Myocyte (in vitro differentiated cells): Measurements from ENCODE around the gene SPECC1L. TPM values are rescaled to one million over a fixed set of nuclear protein-coding genes. Genes with fewer than 3 reads are reported as not detected.

ENCODE experiments used
- DNase-seq: peaks from one replicate; pipeline ENCODE4 v3.0.0-alpha.2; 2012; ENCODE audit warnings: low read depth
- total RNA-seq: library from RNA; depleted of rRNA; stranded (reverse); fragments of >200 nt; gene quantifications from 2 replicates; pipeline ENCODE4 v1.2.3, GENCODE V29; 2014

The SPECC1L gene
- total RNA-seq, 1 donor from 2014 or later: 29.2 TPM

DNA sequence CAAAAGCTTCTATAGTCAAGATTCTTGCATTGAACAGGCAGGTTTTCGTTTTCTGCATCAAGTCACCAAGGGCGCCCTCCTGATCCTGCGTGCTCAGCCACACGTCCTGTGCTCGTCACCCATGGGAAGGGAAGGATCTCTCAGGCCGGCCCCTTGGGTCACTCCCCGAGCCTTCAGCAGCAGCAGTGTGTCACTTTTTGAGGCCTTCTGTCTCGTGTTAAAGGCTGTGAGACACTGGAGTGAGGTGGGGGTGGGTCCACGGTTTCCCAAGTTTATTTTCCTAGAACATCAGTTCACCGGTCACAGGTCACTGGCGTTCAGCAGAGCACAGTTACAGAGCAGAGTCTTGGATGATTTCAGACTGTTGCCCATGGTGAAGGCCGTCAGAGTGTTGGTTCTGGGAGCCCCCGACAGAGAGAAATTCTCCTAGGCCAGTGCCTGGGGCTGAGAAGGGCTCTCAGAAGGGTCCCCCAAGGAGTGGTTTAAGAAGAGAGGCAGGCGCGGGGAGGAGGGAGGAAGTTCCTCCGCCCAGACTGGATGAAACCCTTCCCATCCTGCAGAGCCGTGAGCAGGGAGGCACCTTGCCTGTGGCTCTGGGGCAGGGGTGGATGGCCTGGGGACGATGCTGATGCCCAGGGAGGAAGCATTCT lies 143.2 kb downstream of the SPECC1L start:
- no peak for DNase-seq

DNA sequence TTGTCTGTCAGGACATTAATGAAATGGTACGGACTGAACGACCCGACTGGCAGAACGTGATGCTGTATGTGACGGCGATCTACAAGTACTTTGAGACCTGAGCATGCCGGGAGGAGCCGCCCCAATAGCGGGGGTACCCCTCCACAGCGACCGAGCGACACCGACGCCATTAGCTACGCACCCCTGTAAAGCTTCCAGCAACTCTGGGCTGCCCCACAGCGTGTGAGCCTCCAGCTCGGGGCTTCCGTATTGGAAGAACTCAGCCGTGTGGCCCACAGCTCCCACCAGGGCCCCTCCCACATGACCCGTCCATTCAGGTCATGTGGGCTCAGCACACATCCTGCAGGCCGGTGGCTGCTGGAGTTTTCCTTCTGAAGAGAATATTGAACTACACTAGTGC lies 143.9 kb downstream of the SPECC1L start:
- no peak for DNase-seq

DNA sequence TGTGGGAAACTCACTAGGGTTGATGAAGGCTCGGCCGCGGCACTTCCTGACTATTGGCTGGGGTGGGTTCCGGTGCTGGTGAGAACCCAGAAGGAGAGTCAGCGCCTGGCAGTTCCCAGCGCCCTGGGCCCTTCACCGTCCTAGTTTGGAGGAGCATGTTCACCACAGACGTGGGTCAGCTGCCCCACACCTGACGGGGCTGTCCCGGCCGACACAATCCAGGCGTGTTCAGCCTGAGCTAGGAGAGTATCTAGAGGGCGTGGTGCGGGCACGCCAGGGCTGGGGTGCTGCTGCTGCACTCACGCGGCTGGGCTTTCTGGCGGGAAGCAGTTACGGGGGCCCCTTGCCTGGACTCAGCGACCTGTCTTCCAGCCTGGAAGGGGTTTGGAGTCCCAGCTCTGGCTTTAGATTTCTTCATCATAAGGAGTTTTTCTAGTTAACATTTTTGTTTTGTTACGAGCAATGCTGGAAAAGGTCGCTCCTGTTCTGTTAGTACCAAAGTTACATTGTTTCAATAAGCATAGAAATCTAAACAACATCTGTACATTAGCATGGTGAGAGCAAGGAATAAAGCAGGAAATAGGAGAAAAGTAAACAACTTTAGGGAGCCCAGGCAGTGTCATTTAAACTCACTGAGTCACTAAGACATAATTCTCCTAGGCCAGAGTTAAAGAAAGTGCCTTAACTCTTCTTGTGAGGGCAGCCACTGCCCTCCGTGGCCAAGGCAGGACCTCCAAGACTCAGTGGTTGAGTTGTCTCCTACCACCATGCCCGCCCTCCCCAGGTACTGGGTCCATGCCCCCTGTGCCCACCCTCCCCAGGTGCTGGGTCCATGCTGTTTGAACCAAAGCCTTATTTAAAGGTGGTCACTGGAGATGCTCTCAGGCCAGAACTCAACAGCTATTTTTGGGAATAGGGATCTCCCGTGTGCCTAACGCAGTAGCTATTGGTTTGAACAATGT lies 144.6 kb downstream of the SPECC1L start:
- no peak for DNase-seq

DNA sequence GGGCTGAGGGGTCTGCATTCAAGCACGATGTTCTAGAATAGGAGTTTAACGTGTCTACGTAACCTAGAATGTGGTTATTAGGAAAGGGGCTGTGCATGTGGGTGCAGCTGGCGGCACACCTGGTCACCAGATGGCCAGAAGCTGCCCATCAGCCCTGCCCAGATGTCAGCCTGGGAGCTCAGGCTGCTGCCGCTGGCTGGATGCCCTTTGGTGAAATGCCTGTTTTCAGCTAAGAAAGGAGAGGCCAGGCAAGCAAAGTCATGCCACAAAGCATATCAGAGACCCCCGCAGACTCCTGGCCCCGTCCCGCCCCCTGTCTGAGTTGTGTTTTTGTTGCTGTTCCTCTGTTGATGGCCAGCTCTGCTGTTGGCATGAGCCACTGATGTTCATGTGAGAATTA lies 145.5 kb downstream of the SPECC1L start:
- no peak for DNase-seq

DNA sequence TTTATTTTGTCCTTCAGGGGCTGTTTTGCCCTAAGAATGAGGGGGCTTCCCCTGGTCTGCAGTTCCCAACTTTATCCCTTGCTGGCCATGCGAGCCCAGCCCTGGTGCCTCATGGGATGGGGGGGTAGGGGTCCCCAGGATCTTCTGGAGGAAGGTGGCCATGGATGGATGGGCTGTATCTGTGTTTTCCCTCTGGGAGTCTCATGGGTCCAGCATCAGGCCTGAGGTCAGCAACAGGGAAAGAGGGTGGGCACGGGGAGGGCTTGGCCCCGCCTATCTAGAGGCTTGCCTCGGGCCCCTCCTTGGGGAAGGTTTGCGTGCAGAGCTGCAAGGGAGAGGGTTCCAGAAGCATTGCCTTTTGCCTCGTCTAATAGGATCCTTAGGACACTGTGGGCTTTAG lies 146.0 kb downstream of the SPECC1L start:
- no peak for DNase-seq

DNA sequence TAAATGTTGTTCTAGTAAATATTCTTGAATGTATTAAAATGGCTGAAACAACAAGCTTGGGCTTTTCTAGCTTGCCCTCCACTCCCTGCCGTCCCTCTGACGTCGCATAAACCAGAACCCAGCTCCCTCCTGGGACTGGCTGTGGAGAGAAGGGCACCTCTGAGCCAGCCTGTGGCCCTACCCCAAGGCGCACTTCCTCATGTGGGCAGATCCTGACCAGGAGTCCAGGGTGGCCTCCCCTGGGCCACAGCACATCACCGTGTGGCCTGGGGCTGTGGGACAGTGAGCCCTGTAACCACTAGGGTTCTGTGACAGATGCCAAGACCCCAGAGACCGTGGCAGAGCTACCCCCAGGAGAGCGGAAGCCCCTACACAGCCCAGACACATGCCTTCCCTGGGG lies 146.6 kb downstream of the SPECC1L start:
- no peak for DNase-seq

DNA sequence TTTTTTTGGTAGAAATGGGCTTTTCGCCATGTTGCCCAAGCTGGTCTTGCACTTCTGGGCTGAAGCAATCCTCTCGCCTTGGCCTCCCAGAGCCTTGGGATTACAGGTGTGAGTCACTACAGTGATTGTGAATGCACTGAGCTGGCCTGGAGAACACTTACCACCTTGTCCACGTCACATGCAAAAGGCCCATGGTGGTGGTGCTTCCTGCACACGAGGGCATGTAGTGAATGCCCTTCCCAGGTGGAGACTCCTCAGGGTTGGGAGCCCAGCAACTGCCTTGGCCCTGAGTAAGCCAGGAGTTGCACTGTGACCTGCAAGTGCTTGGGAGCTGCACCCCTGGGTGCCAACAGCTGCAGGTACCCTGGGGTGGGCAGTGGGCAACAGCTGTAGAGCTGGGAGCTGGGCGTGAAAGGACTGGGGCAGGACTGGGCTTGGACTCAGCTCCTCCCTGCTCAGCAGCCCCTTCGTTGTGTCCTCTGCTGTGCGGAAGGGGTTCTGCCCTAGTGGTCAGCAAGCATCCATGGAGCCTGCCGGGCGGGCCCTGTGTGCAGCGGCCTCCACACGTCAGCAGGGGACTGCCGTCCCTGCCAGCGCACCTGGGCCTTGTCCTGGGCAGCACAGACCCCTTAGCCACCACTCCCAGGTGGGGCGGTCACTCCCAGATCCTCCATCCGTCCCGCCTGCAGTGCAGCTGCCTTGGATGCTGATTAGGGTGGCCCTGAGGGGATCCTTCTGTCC lies 147.4 kb downstream of the SPECC1L start:
- no peak for DNase-seq

DNA sequence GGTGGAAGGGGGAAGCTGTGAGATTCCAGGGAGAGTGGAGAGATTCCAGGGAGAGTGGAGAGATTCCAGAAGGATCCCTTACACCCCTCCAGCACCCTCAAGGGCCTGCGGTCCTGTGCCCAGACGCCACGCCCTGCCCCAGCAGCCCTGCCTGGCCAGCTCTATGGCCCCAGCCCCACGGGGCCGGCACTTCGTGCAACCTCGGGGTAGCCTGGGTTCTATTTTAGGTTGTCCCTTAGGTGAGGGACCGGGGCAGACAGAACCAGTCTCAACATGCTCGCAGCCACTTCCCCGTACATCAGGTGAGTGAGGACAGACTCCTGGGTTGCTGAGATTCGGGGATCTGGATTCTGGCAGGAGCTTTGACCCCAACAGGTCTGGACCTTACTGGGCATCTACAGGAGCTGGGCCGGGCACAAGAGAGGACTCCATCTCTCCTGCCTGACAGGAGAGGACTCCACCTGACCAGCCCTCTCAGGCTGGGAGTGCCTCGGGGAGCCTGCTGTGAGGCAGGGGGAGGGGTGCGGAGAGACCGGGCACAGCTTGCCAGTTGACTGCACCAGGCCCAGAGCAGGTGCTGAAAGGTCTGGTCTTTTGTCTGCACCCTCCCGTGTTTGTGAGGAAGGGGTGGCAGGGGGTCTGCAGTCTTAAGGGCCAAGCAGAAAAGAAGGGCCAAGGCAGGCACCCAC lies 148.3 kb downstream of the SPECC1L start:
- DNase-seq: no peak

DNA sequence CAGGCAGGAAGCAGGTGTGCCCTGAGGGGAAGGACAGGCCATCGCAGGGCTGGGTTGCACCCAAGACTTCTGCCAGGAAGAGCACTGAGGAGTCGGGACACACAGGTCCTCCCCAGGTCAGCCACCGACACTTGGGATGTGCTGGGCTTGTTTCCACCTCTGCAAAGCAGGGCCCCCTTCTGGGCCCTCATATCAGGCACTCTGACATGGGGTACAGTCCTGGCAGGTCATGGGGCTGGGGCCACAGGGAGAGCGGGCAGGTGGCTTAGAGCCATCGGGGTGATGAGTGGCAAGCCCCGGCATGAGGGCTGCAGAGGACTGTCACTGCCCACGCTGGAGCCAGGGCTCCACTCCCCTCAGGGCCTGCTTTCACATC lies 148.8 kb downstream of the SPECC1L start:
- no peak for DNase-seq

DNA sequence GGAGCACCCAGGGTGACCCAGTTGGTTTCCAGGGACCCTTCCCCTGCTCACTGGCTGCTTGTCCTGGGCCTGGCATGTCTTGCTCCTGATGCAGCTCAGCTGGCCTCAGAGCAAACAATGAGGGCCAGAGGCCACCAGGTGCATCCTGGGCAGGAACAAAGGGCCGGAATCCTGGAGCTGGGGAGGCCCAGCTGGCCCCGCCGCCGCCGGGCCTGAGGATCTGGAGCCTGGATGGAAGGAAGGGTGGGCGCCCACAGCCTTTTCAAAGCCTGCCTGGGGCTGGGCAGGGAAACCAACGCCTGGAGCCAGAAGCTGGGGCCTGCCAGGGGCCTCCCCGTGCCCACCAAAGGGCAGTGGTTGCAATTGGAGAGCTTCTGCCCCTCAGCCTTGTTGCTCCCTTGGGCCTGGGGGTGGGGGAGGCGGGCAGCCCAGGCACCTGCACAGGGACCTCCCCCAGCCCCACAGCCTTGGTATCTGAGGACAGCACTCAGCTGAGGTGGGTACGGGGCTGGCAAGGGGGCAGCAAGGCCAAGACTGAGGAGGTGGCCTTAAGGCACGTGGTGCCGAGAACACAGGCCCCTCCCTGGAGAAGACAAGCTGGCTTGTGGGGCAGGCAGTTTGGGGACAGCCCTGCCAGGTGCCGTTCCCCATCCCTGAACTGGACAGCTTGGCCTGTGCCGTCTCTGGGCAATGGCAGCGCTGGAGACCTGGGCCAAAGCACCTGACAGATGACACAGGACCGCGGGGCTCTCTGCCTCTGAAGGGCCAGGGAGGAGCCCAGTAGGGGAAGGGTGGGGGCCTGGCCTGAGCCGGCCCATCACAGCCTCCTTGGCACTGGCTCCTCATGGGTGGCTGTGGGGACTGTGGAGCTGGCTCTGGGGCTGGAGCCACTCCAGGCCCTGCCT lies 149.7 kb downstream of the SPECC1L start:
- no peak for DNase-seq

DNA sequence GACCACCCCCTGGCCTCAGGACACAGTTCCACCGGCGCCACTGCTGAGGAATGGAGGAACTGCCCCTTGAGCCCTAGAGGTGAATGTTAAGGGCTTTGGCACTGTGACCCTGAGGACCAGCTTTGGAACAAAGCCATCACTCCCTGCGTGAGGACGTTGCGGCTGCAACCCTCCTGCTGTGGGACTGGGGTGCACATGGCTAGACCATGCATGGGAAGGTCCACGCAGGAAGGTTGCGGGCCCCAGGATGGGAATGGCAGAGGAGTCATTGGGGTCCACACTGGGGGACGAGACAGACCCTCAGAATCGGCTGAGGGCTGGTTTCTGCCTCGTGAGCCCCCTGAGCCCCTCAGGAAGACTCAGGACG lies 150.3 kb downstream of the SPECC1L start:
- no peak for DNase-seq

DNA sequence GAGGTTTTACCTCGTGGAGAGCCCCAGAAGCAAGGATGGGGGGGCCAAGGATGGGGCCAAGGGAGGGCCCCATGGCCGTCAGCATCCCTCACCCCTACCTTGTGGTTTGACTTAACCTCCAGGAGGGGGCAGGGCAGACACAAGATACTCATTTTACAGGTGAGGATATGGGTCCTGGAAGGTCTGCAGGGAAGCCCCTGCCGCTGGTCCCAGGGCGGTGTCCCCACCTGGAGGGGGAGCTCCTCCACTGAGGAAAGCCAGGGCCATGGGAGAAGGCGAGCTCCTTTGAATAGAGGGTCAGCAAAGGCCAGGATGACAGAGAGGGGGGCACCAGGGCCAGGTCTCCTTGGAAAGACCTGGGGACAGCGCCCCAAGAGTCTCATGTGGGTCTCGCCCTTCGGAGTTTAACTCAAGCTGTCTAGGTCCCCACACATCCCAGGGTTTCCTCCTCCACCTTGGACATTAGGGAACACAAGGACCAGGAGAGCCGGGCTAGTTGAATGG lies 150.8 kb downstream of the SPECC1L start:
- DNase-seq: no peak

DNA sequence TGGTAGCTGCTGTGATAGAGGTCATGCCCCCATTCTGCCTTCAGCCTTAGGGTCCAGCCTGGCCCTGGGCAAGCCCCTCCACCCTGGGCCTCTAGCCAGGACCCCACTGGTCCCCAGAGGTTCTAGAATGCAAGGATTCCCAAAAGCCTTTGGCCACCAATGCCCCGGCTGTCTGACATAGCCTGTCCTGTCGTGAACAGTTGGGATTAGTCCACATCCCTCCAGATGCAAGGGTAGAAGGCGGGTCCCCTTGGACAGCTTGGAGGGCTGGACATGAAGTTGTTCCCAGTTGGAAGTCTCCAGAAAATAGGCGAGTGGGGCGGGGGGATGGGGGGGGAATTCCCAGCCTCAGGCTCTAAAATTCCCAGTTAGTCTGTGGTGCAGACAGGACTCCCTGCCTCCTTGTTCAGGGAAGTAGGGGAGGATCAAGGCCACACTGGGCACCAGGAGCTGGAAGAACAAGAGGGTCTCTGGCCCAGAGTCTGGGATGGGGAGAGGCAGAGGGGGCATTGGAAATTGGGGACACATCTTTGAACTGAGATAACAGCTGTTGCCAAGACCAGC lies 151.6 kb downstream of the SPECC1L start:
- no peak for DNase-seq

DNA sequence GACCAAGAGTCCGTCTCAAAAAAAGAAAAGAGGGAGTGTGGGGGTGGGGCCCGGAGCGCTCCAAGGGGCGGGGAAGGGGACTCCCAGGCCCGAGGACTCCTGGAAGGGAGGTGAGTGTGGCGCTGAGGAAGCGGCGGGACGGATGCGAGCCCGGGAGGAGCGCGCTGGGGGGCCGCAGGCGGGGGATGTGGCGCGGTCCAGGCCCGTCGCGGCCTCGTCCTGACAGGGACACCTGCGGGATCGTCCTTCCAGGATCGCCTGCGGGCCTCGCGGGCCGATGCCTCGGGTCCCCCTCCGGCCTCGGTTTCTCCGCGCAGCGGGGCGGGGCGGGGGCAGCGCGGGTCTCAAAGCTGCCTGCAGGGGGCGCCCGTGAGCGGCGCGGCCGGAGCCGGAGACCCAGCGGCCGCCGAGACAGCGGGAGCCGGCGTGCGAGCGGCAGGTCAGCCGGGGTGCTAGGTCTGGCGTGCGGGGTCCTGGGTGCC lies 152.9 kb downstream of the SPECC1L start:
- peak; percentile 44 for DNase-seq

DNA sequence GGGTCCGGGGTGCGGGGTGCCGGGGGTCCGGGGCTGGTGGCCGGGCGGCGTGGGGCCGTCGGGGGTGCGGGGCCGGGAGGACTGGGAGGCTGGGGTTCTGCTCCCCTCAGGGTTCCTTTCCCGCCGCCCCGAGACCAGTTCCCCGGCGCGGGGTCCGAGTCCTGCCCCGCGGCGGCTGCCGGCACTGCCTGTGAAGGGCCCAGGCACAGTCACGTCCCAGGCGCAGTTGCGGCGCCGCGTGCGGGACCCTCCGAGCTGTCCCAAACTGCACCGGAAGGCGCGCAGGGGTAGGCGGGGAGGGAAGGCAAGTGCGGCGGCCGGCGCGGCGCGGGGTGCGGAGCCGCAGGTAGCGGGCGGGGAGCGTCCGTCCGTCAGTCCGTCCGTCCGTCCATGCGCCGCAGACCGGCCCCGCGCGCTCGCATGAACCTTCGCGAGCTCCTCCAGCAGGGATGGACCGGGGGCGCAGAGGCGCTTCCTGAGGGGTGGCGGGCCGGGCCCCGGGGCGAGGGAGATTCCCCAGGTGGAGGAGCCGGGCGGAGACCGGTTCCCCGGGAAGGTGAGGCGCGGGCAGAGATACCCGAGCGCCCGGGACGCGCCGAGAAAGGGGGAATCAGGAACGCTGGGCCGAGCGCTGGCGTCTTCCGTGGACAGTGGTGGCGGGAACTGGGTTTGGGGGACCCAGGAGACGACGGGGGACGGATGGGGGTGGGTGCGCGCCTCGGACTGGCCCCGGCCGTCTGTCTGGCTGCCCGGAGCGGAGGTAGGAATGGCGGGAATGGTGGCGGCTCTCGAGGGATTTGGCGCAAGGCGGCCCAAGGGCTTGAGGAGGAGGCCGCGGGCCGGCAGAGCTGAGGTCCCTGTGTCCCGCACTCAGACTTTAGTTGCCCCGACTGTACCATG lies 153.6 kb downstream of the SPECC1L start:
- DNase-seq: no peak

DNA sequence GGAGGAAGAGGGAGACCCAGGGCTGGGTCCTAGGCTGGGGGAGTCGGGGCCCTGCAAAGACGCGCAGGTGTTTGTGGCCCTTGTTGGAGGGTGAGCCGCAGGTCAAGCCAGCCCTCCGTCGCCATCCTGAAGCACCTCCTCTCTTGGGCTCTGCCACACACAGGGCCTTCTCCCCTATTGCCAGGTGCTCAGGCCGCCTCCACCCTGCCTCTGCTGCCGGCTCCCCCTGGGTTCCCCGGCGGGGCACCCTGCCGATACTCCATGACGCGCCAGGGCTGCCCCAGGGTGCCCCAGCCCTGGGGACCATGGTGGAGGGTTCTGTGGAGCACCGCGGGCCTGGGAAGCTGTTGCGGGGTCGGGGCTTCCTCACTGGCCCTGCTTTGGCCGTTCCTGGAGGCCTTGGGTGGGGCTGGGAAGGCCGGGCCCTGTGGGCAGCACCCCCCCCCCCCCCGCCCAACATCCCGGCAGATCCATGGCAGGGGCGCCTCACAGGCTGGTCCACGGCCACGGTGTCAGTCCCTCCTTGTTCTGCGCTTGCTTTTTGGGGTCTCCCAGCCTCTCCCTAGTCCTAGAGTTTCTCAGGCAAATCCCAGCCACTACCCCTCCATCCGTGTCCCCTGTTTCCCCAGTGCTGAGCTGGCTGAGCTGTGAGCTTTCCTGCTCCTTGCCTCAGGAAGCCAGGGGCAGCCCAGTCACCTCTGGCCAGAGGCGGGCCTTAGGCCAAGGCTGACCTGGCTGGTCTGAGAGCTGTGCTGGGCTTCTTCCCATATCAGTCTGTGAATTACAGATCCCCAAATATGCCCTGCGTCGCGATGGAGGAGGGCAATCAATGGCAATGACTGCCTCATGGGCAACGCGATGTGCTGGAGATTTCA lies 154.5 kb downstream of the SPECC1L start:
- no peak for DNase-seq

DNA sequence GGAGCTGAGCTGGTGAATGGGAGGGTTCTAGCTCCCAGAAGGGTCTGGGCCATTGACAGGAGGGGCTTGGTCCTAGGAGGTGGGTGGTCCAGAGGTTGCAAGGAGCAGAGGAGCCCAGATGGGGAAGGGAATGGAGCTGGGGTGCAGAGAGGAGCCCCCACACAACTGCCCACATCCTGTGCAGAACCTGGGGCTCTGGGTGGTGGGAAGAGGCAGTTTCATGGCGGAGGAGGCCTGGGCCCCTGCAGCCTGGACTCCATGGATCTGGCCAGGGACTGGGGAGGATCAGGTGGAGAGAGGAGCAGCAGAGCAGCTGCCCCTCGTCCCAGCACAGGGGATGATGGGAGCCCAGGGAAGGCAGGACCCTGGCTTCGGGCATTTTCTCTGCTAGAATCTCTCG lies 155.8 kb downstream of the SPECC1L start:
- no peak for DNase-seq
